ELR (cell line): ENCODE data around the gene RNF31.
"Not testable (repeated sequence)": the region's sequence is repeated elsewhere in the genome, so short reads cannot be mapped to it uniquely, and the experiment has no call there.

ENCODE experiments used
- DNase-seq: peaks from one replicate; pipeline ENCODE4 v3.0.0-alpha.2; 2015; ENCODE audit warnings: low read depth

The RNF31 gene

GRCh38 chr14:24146978-24147760, at the start of gene RNF31:
Gene RNF31 (plus strand): TSS chr14:24147498. CDS start chr14:24147699, 201 bp downstream.
- peak; percentile 99 for DNase-seq

GRCh38 chr14:24098229-24098926, 48.9 kb upstream of the RNF31 start:
- no peak for DNase-seq

- DNase-seq = no peak
These were observed 48.1 kb upstream of the RNF31 start for GRCh38 chr14:24098927-24099813.

- no peak for DNase-seq
These were observed 46.9 kb upstream of the RNF31 start for GRCh38 chr14:24100197-24100981.

- DNase-seq = no peak
These were observed 46.3 kb upstream of the RNF31 start for GRCh38 chr14:24100982-24101494.

- DNase-seq = no peak
These were observed 44.8 kb upstream of the RNF31 start for GRCh38 chr14:24102357-24103048.

- no peak for DNase-seq
These were observed 43.8 kb upstream of the RNF31 start for GRCh38 chr14:24103451-24103850.

- not testable (repeated sequence) for DNase-seq
These were observed 41.6 kb upstream of the RNF31 start for GRCh38 chr14:24105609-24106239.

GRCh38 chr14:24106672-24107271, 40.5 kb upstream of the RNF31 start:
- no peak for DNase-seq

GRCh38 chr14:24108336-24108874, 38.9 kb upstream of the RNF31 start:
- no peak for DNase-seq

- DNase-seq = no peak
These were observed 37.2 kb upstream of the RNF31 start for GRCh38 chr14:24110060-24110459.

- DNase-seq = no peak
These were observed 36.8 kb upstream of the RNF31 start for GRCh38 chr14:24110523-24110922.

GRCh38 chr14:24113379-24113800, 33.9 kb upstream of the RNF31 start:
- no peak for DNase-seq

- DNase-seq = peak; percentile 90
These were observed 33.3 kb upstream of the RNF31 start for GRCh38 chr14:24113801-24114531.

GRCh38 chr14:24114532-24115421, 32.5 kb upstream of the RNF31 start, which contains the start of the genes DCAF11 and NRL:
Gene DCAF11 (plus strand): TSS chr14:24114777. CDS start chr14:24115595, 818 bp downstream.
Gene NRL (minus strand): TSS chr14:24114949. CDS start chr14:24082848, 32,101 bp downstream.
- peak; percentile 99 for DNase-seq

- DNase-seq = no peak
These were observed 31.7 kb upstream of the RNF31 start for GRCh38 chr14:24115422-24116127.
